Left forelimb (tissue), 1 donor: ENCODE measurements around the gene MRPS27.
A peak's percentile ranks its signal among the peaks of the same experiment; 100 is the strongest.

Source experiments
- DNase-seq: peaks from one replicate; pipeline ENCODE4 v3.0.0-alpha.2; 2018; ENCODE audit warnings: low spot score

MRPS27 gene

DNA sequence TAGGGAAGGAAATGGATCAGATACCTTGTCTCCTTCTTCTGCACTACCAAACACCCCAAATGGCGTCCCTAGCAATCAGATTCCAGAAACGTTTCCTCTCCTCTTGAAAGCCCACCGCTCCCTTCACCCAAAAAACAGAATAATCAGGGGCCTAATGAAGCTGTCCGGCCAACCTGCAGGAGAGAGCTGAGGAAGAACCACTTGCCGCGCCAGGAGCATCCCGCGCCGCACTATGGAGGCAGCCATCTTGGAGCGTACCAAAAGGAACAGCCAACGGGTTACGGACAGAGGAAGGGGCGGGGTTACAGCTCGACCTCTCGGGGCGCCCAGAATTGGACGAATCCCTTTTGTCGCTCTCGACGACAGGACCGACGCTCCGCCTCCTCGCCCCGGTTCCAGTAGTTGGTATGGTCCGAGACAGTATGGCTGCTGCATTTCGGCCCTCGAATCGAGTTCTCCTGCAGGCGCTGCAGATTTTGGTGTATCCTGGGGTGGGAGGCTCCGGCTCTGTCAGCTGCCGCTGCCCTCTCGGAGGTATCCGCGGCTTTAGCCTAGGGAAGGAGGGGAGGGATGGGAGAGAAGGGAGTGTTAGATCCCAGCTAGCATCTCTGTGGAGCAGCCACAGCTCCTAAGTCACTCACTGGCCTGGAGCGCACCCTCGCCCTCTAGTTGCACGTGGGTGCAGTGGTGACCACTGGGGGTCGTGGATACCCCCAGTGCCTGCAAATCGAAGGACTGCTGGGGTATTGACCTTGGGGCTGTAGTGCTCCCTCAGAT lies at the start of gene MRPS27, which contains the start of gene PTCD2:
Gene MRPS27, minus strand, starts transcription at position 265 of the 777 bp plus-strand sequence. Its CDS starts 19 bp downstream, at position 246.
Gene PTCD2, plus strand, starts transcription at position 398 of the 777 bp plus-strand sequence. Its CDS starts 10 bp downstream, at position 408.
- DNase-seq, result peak; percentile 94

- DNase-seq, result no peak
Observed at GRCh38 chr5:72369711-72370110, 49.7 kb upstream of the MRPS27 start.

DNA sequence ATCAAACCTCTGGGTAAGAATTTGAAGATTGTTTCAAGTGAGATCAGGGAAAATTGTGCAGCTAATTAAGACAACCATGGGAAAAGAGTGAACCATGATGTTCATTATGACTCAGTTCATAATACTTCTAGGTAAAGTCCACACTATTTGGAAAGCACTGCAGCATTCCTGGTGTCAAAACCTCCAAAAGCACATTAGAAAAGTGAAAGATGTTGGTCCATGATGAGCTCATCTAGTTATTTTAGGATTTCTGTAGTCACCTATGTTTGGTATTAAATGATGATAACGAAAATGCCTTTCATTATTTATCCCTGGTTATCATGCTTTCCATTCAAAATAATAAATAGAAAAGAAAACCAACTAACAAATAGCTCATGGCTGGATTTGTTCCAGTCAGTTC lies 49.3 kb upstream of the MRPS27 start:
- no peak for DNase-seq

- no peak for DNase-seq
Observed at GRCh38 chr5:72368271-72368670, 48.2 kb upstream of the MRPS27 start.

DNA sequence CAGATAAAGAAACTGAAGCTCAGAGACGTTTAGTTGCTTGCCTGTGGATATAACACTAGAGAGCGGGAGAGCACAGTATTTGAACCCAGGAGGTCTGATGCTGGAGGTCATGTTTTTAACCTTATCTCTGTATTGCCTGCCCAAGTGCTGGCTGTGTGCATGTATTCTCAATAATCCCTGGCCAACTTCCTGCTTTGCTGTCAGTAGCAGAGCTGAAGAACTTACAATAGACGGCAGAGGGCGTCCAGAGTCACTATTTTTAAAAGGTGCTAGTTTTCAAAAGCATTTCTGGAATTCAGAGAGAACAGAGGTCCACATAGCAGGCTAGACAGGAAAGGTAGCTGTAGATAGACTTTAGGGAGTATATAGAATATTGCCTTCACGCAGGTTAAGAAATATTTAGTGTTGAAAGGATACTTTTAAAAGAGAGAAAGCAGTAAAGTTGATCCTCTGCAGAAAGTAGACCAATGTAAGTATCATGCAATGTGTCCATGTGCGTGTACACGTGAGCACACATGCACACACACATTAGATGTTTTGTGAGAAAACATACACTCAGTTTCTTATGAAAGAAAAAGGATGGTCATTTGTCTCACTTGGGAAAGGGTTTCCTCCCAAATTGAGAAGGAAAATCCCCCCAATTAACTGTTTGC lies 46.4 kb upstream of the MRPS27 start:
- DNase-seq, result no peak

DNA sequence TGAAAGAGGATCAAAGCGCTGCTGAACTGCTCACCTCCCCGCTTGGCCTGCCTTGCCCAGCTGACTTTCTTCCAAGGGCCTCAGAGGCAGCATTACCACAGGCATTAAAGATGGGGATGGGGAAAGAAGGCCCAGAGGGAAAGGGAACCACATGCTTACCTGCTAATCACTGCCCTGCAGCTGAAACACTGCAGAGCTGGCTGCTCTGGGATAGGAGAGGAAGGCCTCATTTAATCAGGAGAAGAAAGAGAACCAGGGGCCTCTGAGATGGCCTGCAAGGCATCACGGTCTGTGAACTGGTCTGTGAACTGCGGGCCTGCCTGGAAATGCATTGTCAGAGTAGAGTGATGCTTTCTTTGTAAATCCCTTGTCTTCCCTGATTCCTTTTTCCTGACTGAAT lies 44.9 kb upstream of the MRPS27 start:
- no peak for DNase-seq

DNA sequence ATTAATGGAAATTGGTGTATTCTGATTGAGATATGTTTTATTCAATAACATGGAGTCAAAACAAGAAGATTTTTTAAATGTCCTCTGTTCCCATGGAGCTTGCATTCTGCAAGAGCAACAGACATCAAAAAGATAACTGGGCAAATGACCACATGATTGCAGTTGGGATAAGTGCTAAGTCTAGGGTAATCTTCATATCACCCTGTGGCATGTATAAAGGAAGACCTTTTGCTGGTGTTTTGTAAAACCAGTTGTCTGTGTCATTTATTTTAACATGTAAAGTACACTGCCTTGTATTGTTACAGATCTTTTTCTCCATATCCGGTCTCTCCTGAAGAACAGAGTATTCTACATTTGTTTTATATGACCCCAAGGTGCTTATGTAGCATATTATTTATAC lies 44.1 kb upstream of the MRPS27 start:
- no peak for DNase-seq

GRCh38 chr5:72363166-72363802 lies 43.2 kb upstream of the MRPS27 start:
- DNase-seq, result no peak

DNA sequence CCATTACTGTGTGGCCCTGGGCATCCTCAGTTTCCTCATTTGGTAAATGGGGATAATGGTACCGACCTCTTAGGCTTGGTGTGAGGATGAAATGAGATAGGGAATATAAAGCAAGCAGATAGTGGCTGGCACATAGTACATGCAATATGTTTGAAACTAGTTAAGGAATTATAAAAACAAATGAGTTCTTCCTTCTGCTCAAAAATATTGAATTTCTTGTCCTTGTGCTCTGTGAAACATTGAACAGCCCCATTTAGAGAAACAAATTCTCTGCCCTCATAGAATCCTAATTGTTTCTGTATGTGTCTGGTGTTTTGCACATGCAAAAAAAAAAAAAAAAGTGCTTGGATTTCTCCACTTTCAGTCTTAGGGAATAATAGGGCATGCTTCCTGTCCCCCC lies 39.8 kb upstream of the MRPS27 start:
- DNase-seq, result no peak

GRCh38 chr5:72358925-72359324 lies 38.9 kb upstream of the MRPS27 start:
- DNase-seq, result no peak

- no peak for DNase-seq
Observed at GRCh38 chr5:72356361-72356760, 36.3 kb upstream of the MRPS27 start.

DNA sequence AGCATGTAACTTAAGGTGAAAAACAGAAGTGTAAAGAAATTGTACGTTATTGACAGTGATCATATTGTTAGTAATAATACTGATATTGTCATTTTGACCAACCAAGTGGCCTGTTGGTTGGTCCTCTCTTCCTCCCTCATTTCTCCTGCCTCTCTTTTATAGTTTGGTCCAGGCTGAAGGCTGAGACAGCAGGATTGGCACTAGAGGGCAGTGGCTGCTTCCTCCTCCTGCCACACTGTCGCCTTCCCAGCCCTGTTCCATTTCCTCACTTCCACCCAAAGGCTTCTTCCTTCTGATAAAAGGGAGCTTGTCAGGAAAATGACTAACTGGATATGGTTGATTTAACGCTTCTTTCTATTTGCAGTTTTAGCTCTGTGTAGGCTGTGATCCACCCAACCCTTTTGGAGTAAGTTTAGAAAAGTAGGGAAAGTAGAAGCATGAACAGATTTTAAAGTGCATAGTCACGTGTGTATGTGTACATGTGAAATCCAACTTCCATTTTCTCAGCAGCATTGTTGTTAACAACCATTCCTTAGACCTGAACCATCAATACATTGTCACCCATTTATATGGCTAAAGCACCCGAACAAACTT lies 35.8 kb upstream of the MRPS27 start:
- no peak for DNase-seq

- DNase-seq, result no peak
Observed at GRCh38 chr5:72353046-72353445, 33.0 kb upstream of the MRPS27 start.

DNA sequence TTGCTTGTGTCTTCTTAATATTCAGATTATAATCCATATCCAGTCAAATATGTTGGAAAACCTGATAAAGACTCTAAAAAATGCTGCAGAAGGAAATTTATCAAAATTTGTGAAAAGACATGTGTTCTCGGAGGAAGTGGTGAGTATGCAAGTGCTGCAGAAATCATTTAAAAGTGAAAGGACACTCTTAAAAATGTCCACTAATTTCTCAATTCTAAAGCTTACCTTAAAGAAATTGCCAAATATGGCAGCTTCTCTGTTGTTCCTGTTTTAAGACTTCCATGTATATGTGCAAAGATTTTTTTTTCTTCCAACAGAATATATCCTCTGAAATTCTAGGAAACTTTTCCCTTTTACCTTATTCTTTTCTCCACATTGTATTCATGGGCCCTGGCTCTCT lies 32.6 kb upstream of the MRPS27 start:
- DNase-seq, result no peak

GRCh38 chr5:72351376-72351775 lies 31.3 kb upstream of the MRPS27 start:
- no peak for DNase-seq

DNA sequence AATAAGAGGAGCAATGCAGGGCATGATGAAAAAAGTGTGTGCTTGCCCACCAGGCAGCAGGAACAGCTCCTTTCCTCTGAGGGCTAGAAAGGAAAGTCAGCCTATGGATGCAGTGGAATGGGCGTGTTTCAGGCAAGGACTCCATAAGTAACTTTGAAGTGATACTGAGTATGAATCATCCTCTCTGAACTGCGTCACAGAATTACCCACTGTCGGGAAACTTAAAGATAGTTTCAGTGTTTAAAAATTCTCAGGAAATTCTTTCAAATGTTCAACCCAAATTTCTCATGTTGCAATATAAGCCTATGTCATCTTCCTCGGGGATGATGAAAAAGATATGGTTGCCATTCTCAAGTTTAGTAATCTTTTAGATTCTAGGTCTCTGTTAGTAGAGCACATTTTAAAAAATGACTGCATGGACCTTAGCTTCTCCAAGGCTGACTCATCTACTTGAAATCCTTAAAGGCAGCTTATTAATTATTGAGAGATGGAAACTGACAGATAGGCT lies 27.8 kb upstream of the MRPS27 start:
- no peak for DNase-seq

GRCh38 chr5:72346398-72346797 lies 26.4 kb upstream of the MRPS27 start:
- no peak for DNase-seq

DNA sequence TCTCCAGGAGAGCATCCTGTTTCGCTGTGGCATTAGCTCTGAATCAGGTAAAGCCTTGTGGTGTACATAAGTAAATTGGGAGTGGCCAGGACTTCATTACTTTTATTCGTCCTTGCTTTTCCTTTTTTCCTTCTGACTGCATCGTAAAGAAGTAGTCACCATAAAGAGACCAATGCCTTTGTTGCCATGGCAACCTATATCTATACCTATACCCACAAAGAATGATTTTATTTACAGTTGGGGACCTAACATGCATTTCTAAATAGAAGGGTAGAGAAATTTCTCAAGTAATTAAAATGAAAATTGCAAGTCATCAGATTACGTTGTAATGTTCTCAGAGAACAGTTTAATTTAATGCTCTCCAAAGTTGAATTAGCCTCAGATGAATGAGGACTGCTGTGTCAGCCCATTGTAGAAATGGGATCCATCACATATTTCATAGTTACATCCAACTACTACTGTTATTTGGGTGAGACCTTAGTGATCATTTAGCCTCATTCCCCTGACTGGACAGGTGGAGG lies 18.7 kb upstream of the MRPS27 start:
- no peak for DNase-seq

- DNase-seq, result no peak
Observed at GRCh38 chr5:72337159-72337558, 17.1 kb upstream of the MRPS27 start.

- DNase-seq, result no peak
Observed at GRCh38 chr5:72330712-72331111, 10.7 kb upstream of the MRPS27 start.

- no peak for DNase-seq
Observed at GRCh38 chr5:72328172-72328571, 8.1 kb upstream of the MRPS27 start.

DNA sequence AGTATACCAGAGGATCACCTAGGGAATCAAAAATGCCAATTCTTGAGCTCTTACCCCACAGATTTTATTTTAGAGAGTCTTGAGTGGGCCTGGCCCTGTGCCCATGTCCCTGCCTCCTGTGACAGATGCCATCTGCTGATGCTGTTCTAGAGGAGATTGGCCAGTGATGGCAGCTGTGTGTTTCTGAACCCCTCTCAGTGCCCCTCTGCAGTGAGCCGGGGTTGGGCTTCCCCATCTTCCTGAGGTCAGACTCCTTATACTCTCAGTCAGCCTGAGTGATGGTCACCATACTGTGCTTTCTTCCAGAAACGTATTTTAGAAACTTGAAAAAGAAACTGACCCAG lies 6.2 kb upstream of the MRPS27 start:
- DNase-seq, result no peak
